Mammary epithelial cell (primary cell): ENCODE measurements around the gene MTPN.

ENCODE experiments used
- EZH2 ChIP-seq: IDR thresholded peaks from 2 replicates; pipeline ENCODE4 v1.6.1; 2012; ENCODE audit warnings: low read length, inconsistent platforms, borderline replicate concordance
- TF ChIP-seq, protein P1 (sequence below), 2 donors: IDR thresholded peaks in 1 of 2; conservative IDR thresholded peaks in 1 of 2; 2 replicates each; pipeline ENCODE4 v1.5.1; 2011 to 2012; ENCODE audit warnings: inconsistent platforms in 2 of 2, low read length in 2 of 2, mild to moderate bottlenecking in 2 of 2, control low read depth in 1 of 2, low read depth in 1 of 2; ENCODE audit not compliant: insufficient read depth in 1 of 2; ENCODE audit errors: extremely low read depth in 1 of 2

DNA sequence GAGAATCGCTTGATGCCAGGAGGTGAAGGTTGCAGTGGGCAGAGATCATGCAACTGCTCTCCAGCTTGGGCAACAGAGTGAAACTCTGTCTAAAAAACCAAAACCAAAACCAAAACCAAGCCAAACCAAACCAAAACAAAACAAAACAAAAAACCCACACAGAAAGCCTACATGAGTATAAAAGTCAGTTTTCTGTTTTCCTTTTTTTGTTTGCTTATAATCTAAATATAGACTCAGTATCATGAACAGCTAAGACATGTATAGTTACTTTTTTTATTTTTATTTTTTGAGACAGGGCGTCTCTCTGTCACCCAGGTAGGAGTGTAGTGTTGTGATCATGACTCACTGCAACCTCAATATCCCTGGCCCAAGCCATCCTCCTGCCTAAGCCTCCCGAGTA, 16.8 kb upstream of the MTPN start:
- TF ChIP-seq, protein P1, sequence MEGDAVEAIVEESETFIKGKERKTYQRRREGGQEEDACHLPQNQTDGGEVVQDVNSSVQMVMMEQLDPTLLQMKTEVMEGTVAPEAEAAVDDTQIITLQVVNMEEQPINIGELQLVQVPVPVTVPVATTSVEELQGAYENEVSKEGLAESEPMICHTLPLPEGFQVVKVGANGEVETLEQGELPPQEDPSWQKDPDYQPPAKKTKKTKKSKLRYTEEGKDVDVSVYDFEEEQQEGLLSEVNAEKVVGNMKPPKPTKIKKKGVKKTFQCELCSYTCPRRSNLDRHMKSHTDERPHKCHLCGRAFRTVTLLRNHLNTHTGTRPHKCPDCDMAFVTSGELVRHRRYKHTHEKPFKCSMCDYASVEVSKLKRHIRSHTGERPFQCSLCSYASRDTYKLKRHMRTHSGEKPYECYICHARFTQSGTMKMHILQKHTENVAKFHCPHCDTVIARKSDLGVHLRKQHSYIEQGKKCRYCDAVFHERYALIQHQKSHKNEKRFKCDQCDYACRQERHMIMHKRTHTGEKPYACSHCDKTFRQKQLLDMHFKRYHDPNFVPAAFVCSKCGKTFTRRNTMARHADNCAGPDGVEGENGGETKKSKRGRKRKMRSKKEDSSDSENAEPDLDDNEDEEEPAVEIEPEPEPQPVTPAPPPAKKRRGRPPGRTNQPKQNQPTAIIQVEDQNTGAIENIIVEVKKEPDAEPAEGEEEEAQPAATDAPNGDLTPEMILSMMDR (conservative IDR thresholded peaks at IDR 0.05 in 1 of 2, IDR thresholded peaks at IDR 0.05 in 1 of 2; ENCODE audit: extremely low read depth in 1 of 2, insufficient read depth in 1 of 2, low read depth in 1 of 2, low read length in 2 of 2): no peak
- no peak for TF ChIP-seq EZH2
